GM18951 (cell line): ENCODE measurements around the gene HS6ST3.

Experiments
- POLR2A ChIP-seq: IDR thresholded peaks from 4 replicates; pipeline ENCODE4 v1.6.1; 2011; ENCODE audit warnings: mild to moderate bottlenecking; ENCODE audit not compliant: insufficient read length, insufficient read depth; ENCODE audit errors: extremely low read depth
- in situ Hi-C: fragments of 300-500 bp; cut with MboI; formaldehyde crosslinking; loops from one replicate; pipeline ENCODE4 v1.12.0; 2022; ENCODE audit warnings: low sequenced_read_pairs, mixed read lengths, inconsistent platforms; ENCODE audit not compliant: unreplicated experiment

The HS6ST3 gene

GRCh38 chr13:96421314-96421713, 331.4 kb downstream of the HS6ST3 start:
- in situ Hi-C loops: no loop called here
- no peak for TF ChIP-seq POLR2A

- no peak for TF ChIP-seq POLR2A
- in situ Hi-C loops: no loop called here
Observed at GRCh38 chr13:96422002-96422401, 332.1 kb downstream of the HS6ST3 start.

GRCh38 chr13:96426167-96426566, 336.3 kb downstream of the HS6ST3 start:
- no peak for TF ChIP-seq POLR2A
- in situ Hi-C loops: no loop called here

GRCh38 chr13:96428911-96429310, 339.0 kb downstream of the HS6ST3 start:
- no peak for TF ChIP-seq POLR2A
- in situ Hi-C loops: no loop called here

GRCh38 chr13:96431044-96431581, 341.2 kb downstream of the HS6ST3 start:
- in situ Hi-C loops: no loop called here
- no peak for TF ChIP-seq POLR2A

GRCh38 chr13:96444676-96445075, 354.8 kb downstream of the HS6ST3 start:
- in situ Hi-C loops: no loop called here
- no peak for TF ChIP-seq POLR2A

GRCh38 chr13:96449920-96450319, 360.0 kb downstream of the HS6ST3 start:
- no peak for TF ChIP-seq POLR2A
- in situ Hi-C loops: no loop called here

GRCh38 chr13:96450326-96451020, 360.6 kb downstream of the HS6ST3 start:
- in situ Hi-C loops: no loop called here
- TF ChIP-seq POLR2A: no peak

GRCh38 chr13:96454466-96454865, 364.6 kb downstream of the HS6ST3 start:
- no peak for TF ChIP-seq POLR2A
- in situ Hi-C loops: no loop called here

- no peak for TF ChIP-seq POLR2A
- in situ Hi-C loops: no loop called here
Observed at GRCh38 chr13:96460609-96461008, 370.7 kb downstream of the HS6ST3 start.

GRCh38 chr13:96473526-96474180, 383.7 kb downstream of the HS6ST3 start:
- in situ Hi-C loops: no loop called here
- TF ChIP-seq POLR2A: no peak

- in situ Hi-C loops: no loop called here
- TF ChIP-seq POLR2A: no peak
Observed at GRCh38 chr13:96474181-96474557, 384.3 kb downstream of the HS6ST3 start.

- no peak for TF ChIP-seq POLR2A
- in situ Hi-C loops: no loop called here
Observed at GRCh38 chr13:96475103-96475502, 385.2 kb downstream of the HS6ST3 start.

GRCh38 chr13:96481482-96481881, 391.6 kb downstream of the HS6ST3 start:
- TF ChIP-seq POLR2A: no peak
- in situ Hi-C loops: no loop called here
